Measurements from ENCODE around the gene CUBN. TPM values are rescaled to one million over a fixed set of nuclear protein-coding genes. Genes with fewer than 3 reads are reported as not detected.

The CUBN gene
- polyA plus RNA-seq, 1 experiment, result 0.76 TPM

GRCh38 chr10:17101910-17102266 is 27.7 kb downstream of the CUBN start:
- CTCF ChIA-PET, result no interaction called here
- no peak for TF ChIP-seq CTCF (IDR thresholded peaks at IDR 0.05; ENCODE audit: low read depth, low read length)
- POLR2A ChIA-PET, result no interaction called here
- Histone ChIP-seq H3K27ac (ENCODE audit: low read depth, low read length) (no peak overlapping the region), H3K27me3 (ENCODE audit: control insufficient read depth, insufficient read depth, low read length) (no peaks in the 10 kb centered on the region), H3K9me3 (ENCODE audit: control insufficient read depth, insufficient read depth, low read length) (no peaks in the 10 kb centered on the region), H3K4me3 (ENCODE audit: low read depth, low read length) (no peak overlapping the region)
- no peak for DNase-seq (ENCODE audit: low read depth, low spot score)

GRCh38 chr10:17101257-17101909 is 28.2 kb downstream of the CUBN start:
- H3K4me3 ChIP-seq (ENCODE audit: low read depth, low read length), result no peak overlapping the region
- DNase-seq (ENCODE audit: low read depth, low spot score), result no peak
- TF ChIP-seq CTCF (IDR thresholded peaks at IDR 0.05; ENCODE audit: low read depth, low read length), result no peak
- CTCF ChIA-PET, result no interaction called here
- POLR2A ChIA-PET, result no interaction called here
- H3K27ac ChIP-seq (ENCODE audit: low read depth, low read length), result no peak overlapping the region
- H3K9me3 ChIP-seq (ENCODE audit: control insufficient read depth, insufficient read depth, low read length), result no peaks in the 10 kb centered on the region
- H3K27me3 ChIP-seq (ENCODE audit: control insufficient read depth, insufficient read depth, low read length), result no peaks in the 10 kb centered on the region

- no peak overlapping the region for H3K4me3 ChIP-seq (ENCODE audit: low read depth, low read length)
- DNase-seq (ENCODE audit: low read depth, low spot score), result no peak
- no peaks in the 10 kb centered on the region for H3K27me3 ChIP-seq (ENCODE audit: control insufficient read depth, insufficient read depth, low read length)
- H3K9me3 ChIP-seq (ENCODE audit: control insufficient read depth, insufficient read depth, low read length), result no peaks in the 10 kb centered on the region
- POLR2A ChIA-PET, result no interaction called here
- no peak overlapping the region for H3K27ac ChIP-seq (ENCODE audit: low read depth, low read length)
- TF ChIP-seq CTCF (IDR thresholded peaks at IDR 0.05; ENCODE audit: low read depth, low read length), result no peak
- CTCF ChIA-PET, result no interaction called here
Observed at GRCh38 chr10:17100586-17100985, 29.0 kb downstream of the CUBN start.

GRCh38 chr10:17098012-17098411 is 31.6 kb downstream of the CUBN start:
- H3K27me3 ChIP-seq (ENCODE audit: control insufficient read depth, insufficient read depth, low read length), result no peaks in the 10 kb centered on the region
- CTCF ChIA-PET, result no interaction called here
- POLR2A ChIA-PET, result no interaction called here
- H3K9me3 ChIP-seq (ENCODE audit: control insufficient read depth, insufficient read depth, low read length), result no peaks in the 10 kb centered on the region
- no peak overlapping the region for H3K4me3 ChIP-seq (ENCODE audit: low read depth, low read length)
- DNase-seq (ENCODE audit: low read depth, low spot score), result no peak
- no peak for TF ChIP-seq CTCF (IDR thresholded peaks at IDR 0.05; ENCODE audit: low read depth, low read length)
- H3K27ac ChIP-seq (ENCODE audit: low read depth, low read length), result no peak overlapping the region

GRCh38 chr10:17094844-17095243 is 34.8 kb downstream of the CUBN start:
- ChIA-PET POLR2A (no interaction called here), CTCF (no interaction called here)
- H3K27ac ChIP-seq (ENCODE audit: low read depth, low read length), result no peak overlapping the region
- no peak for TF ChIP-seq CTCF (IDR thresholded peaks at IDR 0.05; ENCODE audit: low read depth, low read length)
- no peaks in the 10 kb centered on the region for H3K9me3 ChIP-seq (ENCODE audit: control insufficient read depth, insufficient read depth, low read length)
- no peaks in the 10 kb centered on the region for H3K27me3 ChIP-seq (ENCODE audit: control insufficient read depth, insufficient read depth, low read length)
- H3K4me3 ChIP-seq (ENCODE audit: low read depth, low read length), result no peak overlapping the region
- no peak for DNase-seq (ENCODE audit: low read depth, low spot score)
